GM12878 (cell line): Measurements from ENCODE around the gene GRIK3. TPM values are rescaled to one million over a fixed set of nuclear protein-coding genes. Genes with fewer than 3 reads are reported as not detected.

Source experiments
- ATAC-seq: fragments of 200-7000 bp; cut with Tn5 transposase; 3 replicates; pipeline ENCODE4 v1.9.1; 2020; ENCODE audit warnings: mild to moderate bottlenecking, moderate library complexity
- BruUV-seq: library from RNA; stranded (reverse); fragments of 400-500 nt; replicated peaks from 2 replicates; lab custom pipeline; 2021; lab: Mats Ljungman, UMichigan
- CTCF ChIA-PET: fragments of 300-600 bp; sonication (Branson Sonifier 250); formaldehyde crosslinking; extraction: SDS; loops from one replicate; lab custom pipeline; 2021; ENCODE audit warnings: inconsistent platforms; lab: Yijun Ruan, JAX
- POLR2A ChIA-PET: fragments of 350-600 bp; formaldehyde crosslinking; extraction: SDS; loops from one replicate; lab custom pipeline; 2021; ENCODE audit warnings: inconsistent platforms; lab: Charles Lee
- RAD21 ChIA-PET: fragments of 300-600 bp; sonication (Branson Sonifier 250); formaldehyde crosslinking; loops from one replicate; lab custom pipeline; 2023; ENCODE audit warnings: antibody characterized with exemption; ENCODE audit not compliant: unreplicated experiment; lab: Charles Lee
- SMC1A ChIA-PET: fragments of 300-600 bp; sonication (Branson Sonifier 250); formaldehyde crosslinking; loops from one replicate; lab custom pipeline; 2023; ENCODE audit not compliant: unreplicated experiment, uncharacterized antibody; lab: Charles Lee
- DNase-seq: peaks from one replicate; pipeline ENCODE4 v3.0.0-alpha.2; 2011; ENCODE audit warnings: low read depth, low spot score
- FAIRE-seq: peaks from 3 replicates; lab custom pipeline; 2011; peaks lifted over from hg19 to GRCh38; lab: Jason Lieb, UNC
- H2AFZ ChIP-seq: 2 replicates; pipeline ENCODE4 v1.6.0; 2011; ENCODE audit warnings: low read depth, low read length, control low read depth; ENCODE audit not compliant: control insufficient read depth
- H3K27ac ChIP-seq: 2 replicates; pipeline ENCODE4 v1.5.1; 2011; ENCODE audit warnings: control low read depth; ENCODE audit not compliant: control insufficient read depth, insufficient read depth
- H3K27me3 ChIP-seq, 2 experiments: replicated peaks in 1 of 2; 2 replicates each; pipeline versions ENCODE4 v1.6.0 to v1.6.1; 2011; ENCODE audit warnings: low read length in 1 of 2; ENCODE audit not compliant: control insufficient read depth in 2 of 2, insufficient read depth in 2 of 2
- H3K36me3 ChIP-seq, 2 experiments: 2 replicates each; pipeline ENCODE4 v1.5.1; 2011; ENCODE audit warnings: low read length in 1 of 2; ENCODE audit not compliant: control insufficient read depth in 2 of 2, insufficient read depth in 2 of 2
- H3K4me1 ChIP-seq: 2 replicates; pipeline ENCODE4 v1.6.1; 2011; ENCODE audit warnings: mild to moderate bottlenecking, low read length, moderate library complexity, mixed read lengths; ENCODE audit not compliant: control insufficient read depth, insufficient read depth
- H3K4me2 ChIP-seq: 2 replicates; pipeline ENCODE4 v1.6.0; 2011; ENCODE audit warnings: control low read depth; ENCODE audit not compliant: control insufficient read depth, insufficient read depth
- H3K4me3 ChIP-seq: fragments of 200-600 bp; sonication (generic); 2 replicates; pipeline ENCODE4 v1.5.1; 2016
- H3K79me2 ChIP-seq: 2 replicates; pipeline ENCODE4 v1.6.0; 2011; ENCODE audit warnings: low read length; ENCODE audit not compliant: control insufficient read depth, insufficient read depth
- H3K9ac ChIP-seq: 2 replicates; pipeline ENCODE4 v1.8.0; 2011; ENCODE audit warnings: low read length, control low read depth, mixed read lengths; ENCODE audit not compliant: control insufficient read depth, insufficient read depth
- H3K9me3 ChIP-seq: replicated peaks from 3 replicates; pipeline ENCODE4 v1.5.1; 2011; ENCODE audit warnings: mild to moderate bottlenecking, low read length; ENCODE audit not compliant: control insufficient read depth, insufficient read depth
- H4K20me1 ChIP-seq: 2 replicates; pipeline ENCODE4 v1.6.0; 2011; ENCODE audit not compliant: control insufficient read depth, insufficient read depth
- CBX5 ChIP-seq: sonication (generic); IDR thresholded peaks from 2 replicates; pipeline ENCODE4 v1.6.1; 2016; ENCODE audit warnings: low read depth, moderate library complexity, mild to moderate bottlenecking, inconsistent platforms
- CHD1 ChIP-seq: IDR thresholded peaks from 2 replicates; pipeline ENCODE4 v1.6.1; 2012; ENCODE audit warnings: low read depth, low read length, improper control_type of control experiment
- EP300 ChIP-seq, 2 experiments: fragments of 150-350 bp in 1 of 2; IDR thresholded peaks; 2 replicates each; pipeline ENCODE4 v1.6.1; 2011 to 2012; ENCODE audit warnings: low read depth in 2 of 2, low read length in 2 of 2, borderline replicate concordance in 1 of 2, improper control_type of control experiment in 1 of 2, inconsistent platforms in 1 of 2; ENCODE audit not compliant: control insufficient read depth in 1 of 2
- FOXK2 ChIP-seq: fragments of 450-650 bp; IDR thresholded peaks from 2 replicates; pipeline ENCODE4 v1.6.1; 2017; ENCODE audit warnings: mild to moderate bottlenecking, moderate library complexity
- GABPA ChIP-seq: IDR thresholded peaks from 2 replicates; pipeline ENCODE4 v1.6.1; 2014; ENCODE audit warnings: antibody characterized with exemption, low read depth, mild to moderate bottlenecking, inconsistent platforms
- KAT2A ChIP-seq: conservative IDR thresholded peaks from 2 replicates; pipeline ENCODE4 v1.6.1; 2011; ENCODE audit warnings: low read depth, low read length; ENCODE audit not compliant: control insufficient read depth
- MEF2A ChIP-seq: IDR thresholded peaks from 2 replicates; pipeline ENCODE4 v1.6.1; 2011; ENCODE audit warnings: low read depth, mild to moderate bottlenecking, low read length, moderate library complexity; ENCODE audit not compliant: insufficient read depth
- NRF1 ChIP-seq: conservative IDR thresholded peaks from 2 replicates; pipeline ENCODE4 v1.6.1; 2011; ENCODE audit warnings: mild to moderate bottlenecking, low read depth, low read length, improper control_type of control experiment
- RAD21 ChIP-seq: IDR thresholded peaks from 2 replicates; pipeline ENCODE4 v1.6.1; 2011; ENCODE audit warnings: mild to moderate bottlenecking, low read depth, low read length, moderate library complexity; ENCODE audit not compliant: insufficient read depth
- RFX5 ChIP-seq: IDR thresholded peaks from 2 replicates; pipeline ENCODE4 v1.6.1; 2011; ENCODE audit warnings: low read depth, low read length, improper control_type of control experiment
- STAT1 ChIP-seq: fragments of 450-650 bp; conservative IDR thresholded peaks from 2 replicates; pipeline ENCODE4 v1.6.1; 2014; ENCODE audit warnings: antibody characterized with exemption, mild to moderate bottlenecking
- WRNIP1 ChIP-seq: IDR thresholded peaks from 2 replicates; pipeline ENCODE4 v1.6.1; 2011; ENCODE audit warnings: low read depth, low read length, improper control_type of control experiment, borderline replicate concordance
- ZNF274 ChIP-seq: IDR thresholded peaks from one replicate; pipeline ENCODE4 v1.8.0; 2011; ENCODE audit not compliant: insufficient read length, insufficient read depth
- ZNF622 ChIP-seq: fragments of 450-650 bp; IDR thresholded peaks from 2 replicates; pipeline ENCODE4 v1.6.1; 2017; ENCODE audit warnings: mild to moderate bottlenecking, inconsistent platforms
- WGBS: methylation state at CpG from one replicate; pipeline ENCODE4 v1.1.6; 2016; ENCODE audit warnings: low lambda C conversion rate; ENCODE audit not compliant: insufficient replicate concordance, insufficient coverage; ENCODE audit errors: missing lambda C conversion rate; 5-methylcytosine and 5-hydroxymethylcytosine counted together
- in situ Hi-C: fragments of 300-500 bp; cut with MboI; formaldehyde crosslinking; loops from 9 replicates; pipeline ENCODE4 v1.14.3; 2018; ENCODE audit warnings: mixed read lengths
- intact Hi-C: fragments of 100-400 bp; cut with micrococcal nuclease; formaldehyde crosslinking; loops from one replicate; pipeline ENCODE4 v1.14.2; 2022; ENCODE audit not compliant: unreplicated experiment
- polyA plus RNA-seq, 11 experiments: library from polyadenylated mRNA; depleted of rRNA in 4 of 11; unstranded in 6 of 11; stranded (reverse) in 5 of 11; fragments of >200 nt; fragmentation: Nextera tagmentation in 4 of 11; fragmentation: Illumina TruSeq in 1 of 11; extraction: Ambion mirVana in 4 of 11; extraction: Trizol in 1 of 11; gene quantifications; 1 replicate in 1 of 11; 2 replicates in 10 of 11; pipeline versions ENCODE4 v1.2.1 to v1.2.3, GENCODE V29; 2011 to 2016; ENCODE audit warnings: inconsistent platforms in 2 of 11, missing spikeins in 2 of 11, low read depth in 1 of 11
- total RNA-seq, 4 experiments: library from RNA; depleted of rRNA in 3 of 4; stranded (reverse); fragments of >200 nt in 3 of 4; fragmentation: Illumina TruSeq in 1 of 4; extraction: Trizol in 1 of 4; gene quantifications; 2 replicates each; pipeline versions ENCODE4 v1.2.1 to v1.2.3, GENCODE V29; 2013 to 2021
- TF ChIP-seq, protein P1 (sequence below), 3 experiments: IDR thresholded peaks in 2 of 3; conservative IDR thresholded peaks in 1 of 3; 2 replicates each; pipeline ENCODE4 v1.5.1; 2011; ENCODE audit warnings: low read depth in 3 of 3, low read length in 3 of 3, mild to moderate bottlenecking in 3 of 3, control low read depth in 2 of 3, moderate library complexity in 2 of 3, inconsistent platforms in 1 of 3, mixed read lengths in 1 of 3; ENCODE audit not compliant: control insufficient read depth in 2 of 3, insufficient read depth in 1 of 3; ENCODE audit errors: extremely low read depth in 1 of 3
- TF ChIP-seq, protein P2 (sequence below): fragments of 450-650 bp; formaldehyde crosslinking; IDR thresholded peaks from 2 replicates; pipeline ENCODE4 v1.4.0; 2022; ENCODE audit warnings: mild to moderate bottlenecking, moderate library complexity

GRIK3 gene
- total and polyA plus RNA-seq, 10 of the 15 experiments (the other 5 are each of a cell fraction or from before 2014, with no cell fraction given) = not detected

DNA sequence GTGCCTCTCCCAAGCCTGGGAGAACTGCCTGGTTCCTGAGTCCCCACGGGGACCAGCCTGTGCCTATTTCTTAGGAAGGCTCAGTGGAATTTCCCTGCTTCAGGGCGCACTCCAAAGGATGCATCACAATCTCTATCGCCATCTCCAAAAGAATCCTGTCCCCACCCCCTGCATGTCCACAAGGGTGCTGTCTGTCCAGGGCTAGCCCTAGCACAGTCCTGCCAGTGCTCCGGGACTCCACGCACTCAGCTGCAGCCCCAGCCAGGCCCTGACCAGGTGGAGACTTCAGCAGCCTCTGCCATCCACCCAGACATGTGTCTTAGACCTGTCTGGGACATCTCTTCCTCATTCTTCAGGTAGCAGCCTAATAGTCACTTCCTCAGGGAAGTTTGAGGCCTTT is 199.7 kb downstream of the GRIK3 start (continued):
- TF ChIP-seq NRF1 = no peak
- TF ChIP-seq, all 136 proteins: peak for 0

DNA sequence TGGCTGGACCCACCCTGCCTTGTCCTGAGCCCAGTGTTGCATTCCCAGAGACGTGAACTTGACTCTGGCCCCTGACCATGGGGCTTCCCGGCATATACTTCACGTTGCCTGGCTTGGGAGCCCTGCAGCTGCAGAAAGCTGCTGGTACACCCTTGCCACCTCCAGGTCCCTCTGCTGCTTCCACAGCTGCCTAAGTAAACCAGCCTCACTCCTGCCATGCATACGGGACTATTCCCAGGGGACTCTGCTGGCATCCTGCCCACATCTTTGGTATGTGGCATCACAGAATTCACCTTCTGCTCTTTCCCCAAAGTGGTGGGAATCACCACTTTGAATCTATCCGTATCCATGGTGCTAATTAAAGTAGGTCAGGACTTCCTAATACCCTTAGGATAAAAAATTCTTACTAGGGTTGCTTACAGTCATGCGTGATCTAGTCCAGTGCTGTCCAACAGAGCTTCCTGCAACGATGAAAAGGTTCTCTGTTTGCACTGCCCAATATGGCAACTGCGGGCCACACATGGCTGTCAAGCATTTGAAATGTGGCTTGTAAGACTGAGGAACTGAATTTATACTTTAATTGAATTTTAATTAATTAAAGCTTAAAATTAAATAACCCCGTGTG is 203.0 kb downstream of the GRIK3 start:
- no peak overlapping the region for H3K4me2 ChIP-seq
- H3K79me2 ChIP-seq = no peaks in the 10 kb centered on the region
- BruUV-seq = no TSS peak
- POLR2A ChIA-PET = no interaction called here
- H3K27ac ChIP-seq = no peak overlapping the region
- no peaks in the 10 kb centered on the region for H3K9me3 ChIP-seq
- RAD21 ChIA-PET = no interaction called here
- H3K36me3 ChIP-seq = no peaks in the 10 kb centered on the region
- no peak overlapping the region for H3K4me3 ChIP-seq
- no peak for ATAC-seq
- H3K27me3 ChIP-seq = no peaks in the 10 kb centered on the region; a peak in 1 of 4 replicates
- CTCF ChIA-PET = no interaction called here
- no peaks in the 10 kb centered on the region; the same call in 1 of the 2 replicates for H4K20me1 ChIP-seq
- TF ChIP-seq WRNIP1 (no peak), NRF1 (no peak), KAT2A (no peak), ZNF274 (no peak), MEF2A (no peak), RAD21 (no peak), STAT1 (no peak), CBX5 (no peak), FOXK2 (no peak), GABPA (no peak), RFX5 (no peak), EP300 (IDR thresholded peaks at IDR 0.05; ENCODE audit: borderline replicate concordance in 1 of 2, control insufficient read depth in 1 of 2, low read depth in 2 of 2, low read length in 2 of 2) (no peak), ZNF622 (no peak), CHD1 (no peak)
- TF ChIP-seq, protein P1, sequence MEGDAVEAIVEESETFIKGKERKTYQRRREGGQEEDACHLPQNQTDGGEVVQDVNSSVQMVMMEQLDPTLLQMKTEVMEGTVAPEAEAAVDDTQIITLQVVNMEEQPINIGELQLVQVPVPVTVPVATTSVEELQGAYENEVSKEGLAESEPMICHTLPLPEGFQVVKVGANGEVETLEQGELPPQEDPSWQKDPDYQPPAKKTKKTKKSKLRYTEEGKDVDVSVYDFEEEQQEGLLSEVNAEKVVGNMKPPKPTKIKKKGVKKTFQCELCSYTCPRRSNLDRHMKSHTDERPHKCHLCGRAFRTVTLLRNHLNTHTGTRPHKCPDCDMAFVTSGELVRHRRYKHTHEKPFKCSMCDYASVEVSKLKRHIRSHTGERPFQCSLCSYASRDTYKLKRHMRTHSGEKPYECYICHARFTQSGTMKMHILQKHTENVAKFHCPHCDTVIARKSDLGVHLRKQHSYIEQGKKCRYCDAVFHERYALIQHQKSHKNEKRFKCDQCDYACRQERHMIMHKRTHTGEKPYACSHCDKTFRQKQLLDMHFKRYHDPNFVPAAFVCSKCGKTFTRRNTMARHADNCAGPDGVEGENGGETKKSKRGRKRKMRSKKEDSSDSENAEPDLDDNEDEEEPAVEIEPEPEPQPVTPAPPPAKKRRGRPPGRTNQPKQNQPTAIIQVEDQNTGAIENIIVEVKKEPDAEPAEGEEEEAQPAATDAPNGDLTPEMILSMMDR (IDR thresholded peaks at IDR 0.05 in 2 of 3, conservative IDR thresholded peaks at IDR 0.05 in 1 of 3; ENCODE audit: control insufficient read depth in 2 of 3, extremely low read depth in 1 of 3, insufficient read depth in 1 of 3, low read depth in 3 of 3, low read length in 3 of 3) = no peak
- TF ChIP-seq, protein P2, sequence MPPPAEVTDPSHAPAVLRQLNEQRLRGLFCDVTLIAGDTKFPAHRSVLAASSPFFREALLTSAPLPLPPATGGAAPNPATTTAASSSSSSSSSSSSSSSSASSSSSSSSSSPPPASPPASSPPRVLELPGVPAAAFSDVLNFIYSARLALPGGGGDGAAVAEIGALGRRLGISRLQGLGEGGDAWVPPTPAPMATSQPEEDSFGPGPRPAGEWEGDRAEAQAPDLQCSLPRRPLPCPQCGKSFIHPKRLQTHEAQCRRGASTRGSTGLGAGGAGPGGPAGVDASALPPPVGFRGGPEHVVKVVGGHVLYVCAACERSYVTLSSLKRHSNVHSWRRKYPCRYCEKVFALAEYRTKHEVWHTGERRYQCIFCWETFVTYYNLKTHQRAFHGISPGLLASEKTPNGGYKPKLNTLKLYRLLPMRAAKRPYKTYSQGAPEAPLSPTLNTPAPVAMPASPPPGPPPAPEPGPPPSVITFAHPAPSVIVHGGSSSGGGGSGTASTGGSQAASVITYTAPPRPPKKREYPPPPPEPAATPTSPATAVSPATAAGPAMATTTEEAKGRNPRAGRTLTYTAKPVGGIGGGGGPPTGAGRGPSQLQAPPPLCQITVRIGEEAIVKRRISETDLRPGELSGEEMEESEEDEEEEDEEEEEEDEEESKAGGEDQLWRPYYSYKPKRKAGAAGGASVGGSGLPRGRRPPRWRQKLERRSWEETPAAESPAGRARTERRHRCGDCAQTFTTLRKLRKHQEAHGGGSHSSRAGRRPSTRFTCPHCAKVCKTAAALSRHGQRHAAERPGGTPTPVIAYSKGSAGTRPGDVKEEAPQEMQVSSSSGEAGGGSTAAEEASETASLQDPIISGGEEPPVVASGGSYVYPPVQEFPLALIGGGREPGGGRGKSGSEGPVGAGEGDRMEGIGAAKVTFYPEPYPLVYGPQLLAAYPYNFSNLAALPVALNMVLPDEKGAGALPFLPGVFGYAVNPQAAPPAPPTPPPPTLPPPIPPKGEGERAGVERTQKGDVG = no peak
- TF ChIP-seq, all 136 proteins: peak for 0
- DNase-seq = no peak
- in situ Hi-C loops (no loop called here), intact Hi-C loops (no loop called here)
- 30% methylated on average over 9 of the region's 9 CpGs for WGBS
- SMC1A ChIA-PET = no interaction called here
- Histone ChIP-seq H3K4me1 (no peaks in the 10 kb centered on the region), H3K9ac (no peak overlapping the region), H2AFZ (no peak overlapping the region)
- no peak for FAIRE-seq
